Ecto neural progenitor cell (in vitro differentiated cells): ENCODE data around the gene IGSF9B.

Experiments
- DNase-seq: peaks from one replicate; pipeline ENCODE4 v3.0.0-alpha.2; 2018; ENCODE audit warnings: low spot score

Gene IGSF9B

DNA sequence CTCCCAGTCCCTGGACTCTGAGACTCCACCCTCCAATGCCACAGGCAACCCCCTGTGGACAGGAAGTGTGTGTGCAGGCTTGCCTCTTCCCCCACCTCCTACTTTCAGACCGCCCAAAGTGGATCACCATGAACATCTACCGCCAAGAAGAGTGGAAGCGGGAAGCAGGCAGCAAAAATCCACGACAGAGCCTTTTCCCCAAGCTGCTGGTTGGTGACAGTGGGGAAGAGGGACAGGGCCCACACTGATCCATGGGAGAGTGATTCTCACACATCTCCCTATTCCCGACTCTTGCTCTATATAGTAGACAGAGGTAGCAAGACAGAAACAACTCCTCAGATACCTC is 58.0 kb downstream of the IGSF9B start:
- DNase-seq: no peak

DNA sequence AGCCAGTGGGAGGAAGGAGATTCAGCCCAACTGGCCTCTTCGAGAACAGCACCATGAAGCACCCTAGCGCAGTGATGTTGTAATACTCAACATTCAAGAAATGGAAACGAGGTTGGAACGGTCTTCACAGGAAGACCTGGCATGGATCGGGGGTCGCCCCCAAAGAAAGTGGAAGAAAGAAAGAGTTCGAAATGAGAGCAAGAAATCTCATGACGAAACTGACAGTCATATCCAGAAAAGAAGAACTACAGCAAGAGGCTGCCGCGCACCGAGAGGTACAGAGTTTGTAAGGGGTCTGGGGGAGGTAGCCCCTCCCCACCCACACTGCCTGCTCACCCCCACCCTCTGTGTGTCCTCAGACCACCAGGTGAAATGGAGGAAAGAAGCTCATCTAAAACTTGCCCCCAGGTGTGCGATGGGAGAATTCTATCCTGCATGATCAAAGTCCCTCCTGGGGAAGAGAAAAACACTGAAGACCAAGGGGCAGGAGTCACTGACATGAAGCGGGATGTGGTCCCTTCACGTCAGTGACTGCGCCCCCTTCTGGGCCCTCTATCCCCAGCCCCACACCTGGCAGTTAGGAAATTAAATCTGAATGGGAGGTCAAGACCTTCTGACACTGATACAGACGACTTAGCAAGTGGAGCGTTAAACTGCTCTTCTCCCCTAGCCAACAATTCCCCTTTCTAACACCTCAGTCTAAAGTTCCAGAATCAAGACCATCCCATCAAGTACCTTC is 58.6 kb downstream of the IGSF9B start:
- no peak for DNase-seq

GRCh38 chr11:133897331-133897650 is 59.5 kb downstream of the IGSF9B start:
- DNase-seq: no peak

DNA sequence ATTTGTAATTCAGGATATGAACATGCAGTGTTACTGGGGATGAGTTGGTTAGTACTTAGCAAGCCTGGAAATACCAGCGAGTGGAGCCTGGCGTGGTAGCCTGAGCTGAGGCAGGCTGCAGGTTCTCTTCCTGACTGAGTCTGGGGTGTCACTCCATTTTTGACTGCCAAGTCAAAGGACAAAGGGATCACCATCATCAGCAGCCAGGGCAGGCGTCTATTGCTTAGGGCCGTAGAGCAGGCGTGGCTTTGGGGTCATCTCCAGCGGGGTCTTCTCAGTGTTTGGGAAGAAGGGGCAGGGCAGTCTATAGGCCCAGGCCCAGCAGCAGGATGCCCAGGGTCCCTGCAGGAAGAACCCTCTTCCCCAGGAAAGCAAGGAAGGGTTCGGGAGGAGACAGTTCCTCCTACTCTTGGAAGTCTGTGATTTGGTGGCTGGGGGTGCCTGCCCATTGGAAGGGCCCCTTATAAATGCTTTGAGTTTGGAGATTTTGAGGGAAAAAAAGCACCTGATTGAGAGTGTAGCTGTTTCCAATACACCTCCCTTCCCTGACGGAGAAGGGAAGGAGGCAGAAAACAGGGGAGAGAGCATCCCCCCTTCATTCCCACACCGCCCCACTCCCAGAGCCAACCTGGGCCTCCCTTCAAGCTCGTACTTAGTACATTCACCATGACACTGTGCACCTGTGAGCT is 60.0 kb downstream of the IGSF9B start:
- no peak for DNase-seq

- DNase-seq: no peak
Measured at GRCh38 chr11:133896028-133896427, 60.7 kb downstream of the IGSF9B start.

- no peak for DNase-seq
Measured at GRCh38 chr11:133895551-133895950, 61.2 kb downstream of the IGSF9B start.

- no peak for DNase-seq
Measured at GRCh38 chr11:133895061-133895479, 61.7 kb downstream of the IGSF9B start.

DNA sequence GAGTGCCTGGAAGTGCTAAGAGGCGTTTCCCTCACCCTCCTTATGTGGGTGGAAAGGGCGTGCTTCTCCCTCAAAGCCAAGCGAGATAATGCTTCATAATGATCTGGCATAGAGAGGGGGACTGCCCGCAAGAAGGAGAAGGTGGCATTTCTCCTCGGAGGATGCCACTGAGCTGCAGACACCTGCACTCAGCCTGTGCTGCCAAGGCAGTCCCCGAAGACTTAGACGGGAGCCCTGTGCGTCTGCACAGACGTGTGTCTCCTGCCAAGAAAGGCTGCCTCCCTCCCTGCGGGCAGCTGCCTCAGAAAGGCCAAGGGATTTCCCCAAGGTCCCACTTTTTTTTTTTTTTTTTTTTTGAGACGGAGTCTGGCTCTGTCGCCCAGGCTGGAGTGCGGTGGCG is 63.4 kb downstream of the IGSF9B start:
- DNase-seq: no peak

DNA sequence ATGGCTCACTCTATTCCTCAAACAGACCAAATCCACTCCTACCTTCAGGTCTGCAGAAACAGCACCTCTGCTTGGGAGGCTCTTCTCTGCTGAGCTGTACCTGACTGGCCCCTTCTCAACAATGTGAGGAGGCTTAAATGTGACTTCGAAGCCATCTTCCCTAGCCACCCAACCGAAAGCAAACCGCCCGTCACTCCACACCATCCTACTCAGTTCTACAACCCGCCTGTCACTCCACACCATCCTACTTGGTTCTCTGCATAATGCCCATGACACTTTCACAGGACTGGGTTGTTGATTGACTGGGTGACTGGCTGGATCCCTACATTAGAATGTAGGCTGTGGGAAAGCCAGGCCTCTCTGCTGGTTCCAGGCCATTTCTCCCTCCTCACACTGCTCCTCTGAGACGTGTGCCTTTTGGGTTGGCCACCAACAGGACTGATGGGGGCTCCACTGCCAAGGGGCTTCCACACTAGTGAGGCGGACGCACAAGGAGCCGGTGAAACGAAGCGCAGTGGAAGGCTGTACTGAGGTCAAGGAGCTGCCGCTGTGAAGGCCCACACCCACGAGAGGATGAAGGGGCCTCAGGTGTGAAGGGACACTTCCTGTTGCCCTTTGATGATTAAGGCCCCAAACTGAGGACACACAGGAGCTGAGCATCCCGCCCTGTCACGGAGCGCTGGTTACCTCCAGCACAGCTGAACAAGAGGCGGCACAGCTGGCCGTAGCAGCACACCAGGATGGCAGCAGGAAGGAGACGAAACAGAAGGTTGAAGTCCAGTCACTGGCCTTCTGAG is 64.0 kb downstream of the IGSF9B start:
- DNase-seq: no peak

GRCh38 chr11:133892126-133892525 is 64.6 kb downstream of the IGSF9B start:
- peak; percentile 39 for DNase-seq

GRCh38 chr11:133889893-133890292 is 66.9 kb downstream of the IGSF9B start:
- DNase-seq: no peak

DNA sequence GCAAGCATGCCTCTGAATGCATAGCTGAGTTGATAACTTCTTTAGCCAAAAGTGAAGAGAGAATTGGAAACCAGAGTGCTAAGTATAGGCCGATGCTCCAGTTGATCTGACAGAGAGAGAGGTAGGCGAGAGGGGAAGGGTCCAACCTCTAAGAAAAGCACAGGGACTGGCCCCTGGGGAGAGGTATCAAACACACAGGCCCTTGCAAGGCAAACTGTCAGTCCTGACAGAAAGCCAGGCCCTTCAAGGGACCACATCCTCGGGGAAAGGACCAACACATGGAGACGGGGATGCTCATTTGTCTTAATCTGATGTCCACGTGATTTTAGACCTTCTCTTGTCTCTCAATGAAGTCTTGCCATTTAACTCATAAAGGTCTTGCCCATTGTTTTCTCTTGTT is 67.6 kb downstream of the IGSF9B start:
- no peak for DNase-seq

GRCh38 chr11:133887692-133888332 is 69.0 kb downstream of the IGSF9B start:
- peak; percentile 13 for DNase-seq

GRCh38 chr11:133886029-133886428 is 70.7 kb downstream of the IGSF9B start:
- DNase-seq: peak; percentile 19

GRCh38 chr11:133872160-133872559 is 84.6 kb downstream of the IGSF9B start:
- DNase-seq: no peak

- DNase-seq: no peak
Measured at GRCh38 chr11:133867456-133867855, 89.3 kb downstream of the IGSF9B start.

GRCh38 chr11:133865466-133865865 is 91.3 kb downstream of the IGSF9B start:
- no peak for DNase-seq

DNA sequence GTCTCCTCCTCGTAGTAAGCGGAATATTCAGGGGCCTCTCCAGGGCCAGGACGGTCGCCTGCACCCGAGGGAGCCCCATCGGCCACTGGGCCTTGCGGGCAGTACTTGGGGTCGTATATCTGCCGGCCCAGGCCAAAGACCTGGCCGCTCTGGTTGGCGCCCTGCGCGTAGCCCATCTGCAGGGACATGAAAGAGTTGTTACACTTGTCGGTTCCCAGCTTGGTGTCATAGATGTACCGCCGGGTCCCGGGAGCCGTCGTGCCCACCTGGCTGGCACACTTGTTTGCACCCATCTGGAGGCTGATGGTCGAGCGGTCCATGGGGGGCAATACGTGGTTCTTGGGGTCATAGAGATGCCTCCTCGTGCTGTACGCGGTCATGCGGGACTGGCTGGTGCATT is 92.0 kb downstream of the IGSF9B start:
- DNase-seq: no peak

GRCh38 chr11:133860151-133860550 is 96.6 kb downstream of the IGSF9B start:
- no peak for DNase-seq
